ENCODE results near the gene TP53TG5. TPM values are rescaled to one million over a fixed set of nuclear protein-coding genes. Genes with fewer than 3 reads are reported as not detected.
A peak's percentile ranks its signal among the peaks of the same experiment; 100 is the strongest.

TP53TG5 gene
- total RNA-seq, 5 donors from 2014 or later (not counting 1 experiment from before 2014, with no cell fraction given), result 0.10 to 0.23 (median 0.16) TPM; not detected in 2

DNA sequence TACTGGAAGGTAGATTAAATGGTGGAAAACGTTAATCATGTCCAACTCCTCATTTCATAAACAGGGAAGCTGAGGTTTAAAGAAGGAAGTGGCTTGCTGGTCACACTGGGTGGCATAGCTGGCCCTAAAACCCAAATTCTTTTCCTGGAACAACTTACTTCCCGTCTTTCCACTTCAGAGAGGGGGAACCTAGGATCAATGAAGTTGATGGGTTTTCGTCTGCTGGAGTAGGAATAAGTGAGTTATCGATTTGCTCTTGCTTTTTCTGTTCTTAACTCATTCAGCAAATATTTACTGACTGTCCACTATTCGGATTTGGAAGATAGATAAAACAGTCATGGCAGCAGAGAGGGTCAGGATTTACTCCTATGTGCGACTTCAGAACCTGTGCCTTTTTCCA is 16.3 kb downstream of the TP53TG5 start:
- no peaks in the 10 kb centered on the region for H3K27me3 Mint-ChIP-seq
- WGBS (ENCODE audit: insufficient coverage), result no CpG with 5 or more reads among the region's 6 CpGs
- H3K36me3 Mint-ChIP-seq, result peaks cover 12% of the 10 kb centered on the region
- Histone ChIP-seq H3K4me3 (ENCODE audit: control insufficient read depth in 1 of 2, extremely low read depth in 1 of 2, low read length in 1 of 2) (no peak overlapping the region), H3K27me3 (replicated peaks in 1 of 2; ENCODE audit: control insufficient read depth in 2 of 2, extremely low read depth in 1 of 2, insufficient read depth in 2 of 2, low read length in 1 of 2) (no peaks in the 10 kb centered on the region), H3K27ac (ENCODE audit: low read length) (no peak overlapping the region), H3K36me3 (ENCODE audit: control insufficient read depth in 2 of 2, extremely low read depth in 1 of 2, insufficient read depth in 1 of 2, low read length in 1 of 2) (peaks cover 4 to 22% of the 10 kb centered on the region in 2 donors), H3K9me3 (no peaks in the 10 kb centered on the region), H3K4me1 (ENCODE audit: control insufficient read depth in 1 of 2, extremely low read depth in 1 of 2, insufficient read depth in 2 of 2, low read length in 2 of 2) (peaks cover 19 to 31% of the 10 kb centered on the region in 2 experiments)
- no peak overlapping the region for H3K4me3 Mint-ChIP-seq
- H3K27ac Mint-ChIP-seq, result no peak overlapping the region
- CTCF ChIA-PET, result interaction anchor here (0.6 to 5.8 kb wide), 5 partner anchors 11 to 409 kb away, joined by 3 to 95 read pairs (median 8); no protein-coding TSS in a partner anchor
- H3K4me1 Mint-ChIP-seq, result peaks cover 31 to 47% (median 45%) of the 10 kb centered on the region in 3 donors
- no peaks in the 10 kb centered on the region for H3K9me3 Mint-ChIP-seq
- POLR2A ChIA-PET, result no interaction called here
- DNase-seq, result no peak
- ATAC-seq (replicated peaks in 1 of 4), result no peak

DNA sequence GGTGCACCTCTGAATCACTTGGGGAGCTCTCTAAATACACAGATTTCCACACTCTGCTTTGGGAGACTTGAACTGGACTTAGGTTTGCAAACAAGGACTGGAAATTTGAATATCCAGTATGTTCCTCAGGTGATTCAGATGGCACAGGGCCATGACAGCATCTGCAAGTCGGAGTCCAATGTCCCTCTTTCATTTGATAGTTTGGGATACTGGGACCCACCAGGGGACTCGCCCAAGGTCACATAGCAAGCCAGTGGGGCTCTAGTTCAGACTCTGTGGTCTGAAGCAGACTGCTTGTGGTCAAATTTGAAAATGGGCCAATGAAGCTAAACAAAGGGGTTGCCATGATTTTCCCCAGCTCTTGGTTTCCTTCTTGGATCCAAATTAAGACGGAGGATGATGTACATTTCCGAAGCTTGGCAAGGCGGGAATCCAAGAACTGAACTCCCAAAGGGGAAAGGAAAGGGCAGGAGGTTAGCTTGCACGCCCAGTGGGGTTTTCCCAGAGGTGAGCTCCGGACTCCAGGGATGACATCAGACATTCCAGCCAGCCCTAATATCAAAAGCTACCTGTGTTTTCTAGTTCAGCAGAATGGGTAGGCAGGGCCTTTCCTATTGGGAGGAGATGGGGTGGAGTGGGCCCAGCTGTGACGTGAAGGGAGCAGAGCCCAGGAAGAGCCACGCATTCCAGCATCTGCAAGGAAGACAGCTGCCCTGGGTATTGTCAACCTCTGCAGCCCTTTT is 18.5 kb downstream of the TP53TG5 start:
- WGBS (ENCODE audit: insufficient coverage), result 87% methylated on average over 4 of the region's 9 CpGs

DNA sequence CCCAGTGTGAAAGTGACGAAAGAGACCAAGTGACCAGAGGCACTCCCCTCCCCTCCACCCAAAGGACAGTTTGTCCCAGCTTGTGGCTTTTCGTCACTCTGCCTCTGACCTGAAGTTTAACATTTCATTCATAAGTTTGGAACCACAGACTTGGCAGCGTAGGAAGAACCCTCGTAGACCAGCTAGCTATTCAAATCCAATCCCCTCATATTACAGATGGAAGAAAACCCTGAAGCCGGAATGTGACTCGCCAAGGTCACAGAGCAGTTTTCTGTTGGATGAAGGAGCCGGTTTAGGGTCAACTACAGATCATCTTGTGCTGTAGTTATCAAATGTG is 19.1 kb downstream of the TP53TG5 start:
- DNase-seq (no peak), ATAC-seq (replicated peaks in 1 of 4) (no peak)
- Histone ChIP-seq H3K36me3 (ENCODE audit: control insufficient read depth in 2 of 2, extremely low read depth in 1 of 2, insufficient read depth in 1 of 2, low read length in 1 of 2) (no peaks in the 10 kb centered on the region), H3K4me1 (ENCODE audit: control insufficient read depth in 1 of 2, extremely low read depth in 1 of 2, insufficient read depth in 2 of 2, low read length in 2 of 2) (peaks cover 4 to 12% of the 10 kb centered on the region in 2 experiments), H3K4me3 (ENCODE audit: control insufficient read depth in 1 of 2, extremely low read depth in 1 of 2, low read length in 1 of 2) (no peak overlapping the region), H3K27me3 (replicated peaks in 1 of 2; ENCODE audit: control insufficient read depth in 2 of 2, extremely low read depth in 1 of 2, insufficient read depth in 2 of 2, low read length in 1 of 2) (no peaks in the 10 kb centered on the region), H3K27ac (ENCODE audit: low read length) (no peak overlapping the region), H3K9me3 (no peaks in the 10 kb centered on the region)
- H3K4me1 Mint-ChIP-seq, result peaks cover 13 to 48% (median 43%) of the 10 kb centered on the region in 3 donors
- no peak overlapping the region for H3K4me3 Mint-ChIP-seq
- ChIA-PET CTCF (interaction anchor here in 1 of 2 donors (5.8 kb wide), 1 partner anchor 77 kb away, joined by 95 read pairs; no protein-coding TSS in a partner anchor), POLR2A (no interaction called here)
- no peak overlapping the region for H3K27ac Mint-ChIP-seq
- H3K9me3 Mint-ChIP-seq, result no peaks in the 10 kb centered on the region
- no peaks in the 10 kb centered on the region for H3K27me3 Mint-ChIP-seq
- H3K36me3 Mint-ChIP-seq, result no peaks in the 10 kb centered on the region
- WGBS (ENCODE audit: insufficient coverage), result 100% methylated on average over 2 of the region's 7 CpGs

More for the DNA sequence above, 18.5 kb downstream of the TP53TG5 start:
- ATAC-seq (replicated peaks in 1 of 4) (no peak), DNase-seq (no peak)
- ChIA-PET CTCF (interaction anchor here in 1 of 2 donors (5.8 kb wide), 1 partner anchor 77 kb away, joined by 95 read pairs; no protein-coding TSS in a partner anchor), POLR2A (interaction anchor here in 1 of 2 donors (0.6 kb wide), 1 partner anchor 1913 kb away, joined by 3 read pairs; no protein-coding TSS in a partner anchor)
- Mint-ChIP-seq H3K9me3 (no peaks in the 10 kb centered on the region), H3K4me1 (peaks cover 16 to 45% (median 43%) of the 10 kb centered on the region in 3 donors), H3K27ac (no peak overlapping the region), H3K27me3 (no peaks in the 10 kb centered on the region), H3K36me3 (no peaks in the 10 kb centered on the region), H3K4me3 (no peak overlapping the region)
- Histone ChIP-seq H3K4me3 (ENCODE audit: control insufficient read depth in 1 of 2, extremely low read depth in 1 of 2, low read length in 1 of 2) (no peak overlapping the region), H3K9me3 (no peaks in the 10 kb centered on the region), H3K4me1 (ENCODE audit: control insufficient read depth in 1 of 2, extremely low read depth in 1 of 2, insufficient read depth in 2 of 2, low read length in 2 of 2) (peaks cover 5 to 17% of the 10 kb centered on the region in 2 experiments), H3K27ac (ENCODE audit: low read length) (no peak overlapping the region), H3K36me3 (ENCODE audit: control insufficient read depth in 2 of 2, extremely low read depth in 1 of 2, insufficient read depth in 1 of 2, low read length in 1 of 2) (no peaks in the 10 kb centered on the region), H3K27me3 (replicated peaks in 1 of 2; ENCODE audit: control insufficient read depth in 2 of 2, extremely low read depth in 1 of 2, insufficient read depth in 2 of 2, low read length in 1 of 2) (no peaks in the 10 kb centered on the region)

DNA sequence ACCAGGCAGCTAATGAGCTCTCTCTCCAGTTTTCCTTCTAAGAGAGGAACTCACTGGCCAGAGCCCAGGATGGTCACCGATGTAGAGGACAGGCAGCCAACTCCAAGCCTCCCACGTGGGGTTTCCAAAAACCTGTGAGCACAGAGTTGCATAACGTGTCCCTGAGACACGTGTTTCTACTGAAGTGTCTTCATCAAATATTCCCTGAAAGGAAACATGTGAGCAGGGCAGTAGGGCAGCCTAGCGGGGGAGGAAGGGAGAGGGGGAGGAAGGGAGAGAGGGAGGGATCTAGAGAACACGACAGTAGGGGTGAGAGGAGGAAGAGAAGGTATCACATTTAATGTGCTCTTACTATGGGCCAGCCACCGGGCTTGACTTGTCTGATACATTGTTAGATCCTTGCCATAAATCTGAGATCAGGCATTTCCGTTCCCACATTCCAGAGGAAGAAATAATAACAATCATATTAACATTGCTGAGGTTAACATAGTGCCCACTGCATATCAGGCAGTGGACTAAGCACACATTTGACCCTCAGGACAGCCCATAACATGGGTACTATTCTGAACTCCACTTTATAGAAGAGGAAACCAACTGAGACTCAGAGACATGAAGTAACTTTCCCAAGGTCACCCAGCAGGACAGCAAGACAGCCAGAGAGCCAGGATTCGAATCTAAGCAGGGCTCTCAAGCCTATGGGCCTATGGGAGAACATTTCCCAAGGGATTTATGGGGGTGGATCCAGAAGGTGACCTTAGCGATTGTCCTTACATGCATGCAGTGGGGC is 19.6 kb downstream of the TP53TG5 start:
- 61% methylated on average over 7 of the region's 10 CpGs for WGBS (ENCODE audit: insufficient coverage)
- Histone ChIP-seq H3K4me3 (ENCODE audit: control insufficient read depth in 1 of 2, extremely low read depth in 1 of 2, low read length in 1 of 2) (no peak overlapping the region), H3K36me3 (ENCODE audit: control insufficient read depth in 2 of 2, extremely low read depth in 1 of 2, insufficient read depth in 1 of 2, low read length in 1 of 2) (no peaks in the 10 kb centered on the region), H3K27me3 (replicated peaks in 1 of 2; ENCODE audit: control insufficient read depth in 2 of 2, extremely low read depth in 1 of 2, insufficient read depth in 2 of 2, low read length in 1 of 2) (no peaks in the 10 kb centered on the region), H3K4me1 (ENCODE audit: control insufficient read depth in 1 of 2, extremely low read depth in 1 of 2, insufficient read depth in 2 of 2, low read length in 2 of 2) (peaks cover 0 to 6% of the 10 kb centered on the region in 2 experiments), H3K9me3 (no peaks in the 10 kb centered on the region), H3K27ac (ENCODE audit: low read length) (no peak overlapping the region)
- Mint-ChIP-seq H3K27me3 (no peaks in the 10 kb centered on the region), H3K36me3 (no peaks in the 10 kb centered on the region), H3K27ac (peak overlapping the region in 1 of 2 donors; percentile 0), H3K4me1 (peaks cover 7 to 44% (median 38%) of the 10 kb centered on the region in 3 donors), H3K4me3 (no peak overlapping the region), H3K9me3 (no peaks in the 10 kb centered on the region)
- DNase-seq (no peak), ATAC-seq (replicated peaks in 1 of 4) (no peak)
- ChIA-PET POLR2A (no interaction called here), CTCF (interaction anchor here in 1 of 2 donors (1.1 to 5.8 kb wide), 2 partner anchors 65 to 78 kb away, joined by 3 to 95 read pairs; no protein-coding TSS in a partner anchor)

DNA sequence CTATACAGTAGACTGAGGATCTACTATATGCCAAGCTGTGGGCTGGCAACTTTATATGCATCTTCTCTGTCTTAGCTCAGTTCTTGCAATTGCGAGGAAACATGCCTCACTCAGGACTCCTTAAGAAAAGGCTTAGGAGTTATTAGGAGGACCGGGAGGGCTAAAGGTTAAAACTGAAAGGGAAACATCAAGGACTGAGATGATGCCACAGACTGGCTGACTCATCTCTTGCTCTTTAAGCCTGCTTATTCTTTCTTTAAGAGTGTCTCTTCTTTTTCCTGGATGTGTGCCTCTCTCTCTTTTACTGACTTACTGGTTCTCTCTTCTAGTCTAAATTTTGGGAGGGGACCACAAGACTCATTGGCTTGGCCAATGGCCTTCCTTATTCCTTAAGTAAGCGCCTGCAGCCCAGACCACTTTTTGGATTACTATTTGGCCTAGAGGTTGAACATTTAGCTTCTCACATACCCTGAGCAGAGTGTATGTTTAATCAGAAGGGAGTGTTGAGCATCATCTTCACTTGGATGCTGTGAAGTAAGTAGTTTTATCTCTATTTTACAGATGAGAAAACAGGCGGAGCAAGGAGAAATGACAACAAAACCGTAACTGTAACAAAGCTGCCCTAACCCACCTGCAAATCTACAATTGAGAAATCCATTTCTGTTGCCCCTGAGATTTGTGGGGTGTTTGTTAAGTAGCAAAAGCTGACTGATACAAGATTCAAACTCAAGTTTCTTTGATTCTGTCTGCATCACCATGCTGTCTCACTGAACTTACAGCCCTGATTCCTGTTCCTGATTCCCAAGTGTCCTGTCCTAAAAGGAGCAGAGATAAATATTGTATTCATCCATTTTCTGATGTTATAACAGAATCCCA is 22.7 kb downstream of the TP53TG5 start:
- no peaks in the 10 kb centered on the region for H3K27me3 ChIP-seq (replicated peaks in 1 of 2; ENCODE audit: control insufficient read depth in 2 of 2, extremely low read depth in 1 of 2, insufficient read depth in 2 of 2, low read length in 1 of 2)
- no peak overlapping the region for H3K27ac ChIP-seq (ENCODE audit: low read length)
- WGBS (ENCODE audit: insufficient coverage), result no CpG with 5 or more reads among the region's 5 CpGs
- ATAC-seq (replicated peaks in 1 of 4) (peak in 2 of 4 experiments; percentile 54 to 60), DNase-seq (no peak)
- H3K27me3 Mint-ChIP-seq, result no peaks in the 10 kb centered on the region
- H3K4me3 ChIP-seq (ENCODE audit: control insufficient read depth in 1 of 2, extremely low read depth in 1 of 2, low read length in 1 of 2), result no peak overlapping the region
- H3K9me3 Mint-ChIP-seq, result no peaks in the 10 kb centered on the region
- H3K4me3 Mint-ChIP-seq, result no peak overlapping the region
- peak overlapping the region; percentile 85 to 91 for H3K27ac Mint-ChIP-seq
- POLR2A ChIA-PET, result no interaction called here
- H3K4me1 Mint-ChIP-seq, result peaks cover 0 to 36% (median 30%) of the 10 kb centered on the region in 3 donors
- H3K4me1 ChIP-seq (ENCODE audit: control insufficient read depth in 1 of 2, extremely low read depth in 1 of 2, insufficient read depth in 2 of 2, low read length in 2 of 2), result no peaks in the 10 kb centered on the region
- no peaks in the 10 kb centered on the region for H3K36me3 Mint-ChIP-seq
- no peaks in the 10 kb centered on the region for H3K36me3 ChIP-seq (ENCODE audit: control insufficient read depth in 2 of 2, extremely low read depth in 1 of 2, insufficient read depth in 1 of 2, low read length in 1 of 2)
- H3K9me3 ChIP-seq, result no peaks in the 10 kb centered on the region
- CTCF ChIA-PET, result interaction anchor here in 1 of 2 donors (0.8 kb wide), 1 partner anchor 81 kb away, joined by 3 read pairs; no protein-coding TSS in a partner anchor

Data from T-cell (primary cell).